ENCODE results near the gene GARNL3. TPM values are rescaled to one million over a fixed set of nuclear protein-coding genes. Genes with fewer than 3 reads are reported as not detected.

Gene GARNL3
- total RNA-seq, 1 donor from 2014 or later = 32.0 TPM

- Mint-ChIP-seq H3K27me3 (ENCODE audit: insufficient read depth, low read depth) (no peaks in the 10 kb centered on the region), H3K9me3 (no peaks in the 10 kb centered on the region), H3K4me1 (no peaks in the 10 kb centered on the region), H3K4me3 (no peak overlapping the region), H3K27ac (no peak overlapping the region), H3K36me3 (peaks cover 43% of the 10 kb centered on the region)
- no peak overlapping the region for H2AFZ ChIP-seq (replicated peaks)
- no peaks in the 10 kb centered on the region for H3F3A ChIP-seq (ENCODE audit: low read depth)
- TF ChIP-seq EZH2phosphoT487 (IDR thresholded peaks at IDR 0.05) = no peak
- TF ChIP-seq EZH2 (IDR thresholded peaks at IDR 0.05) = no peak
- TF ChIP-seq CTCF (IDR thresholded peaks at IDR 0.05) = no peak
- no peaks in the 10 kb centered on the region for H4K20me1 ChIP-seq (ENCODE audit: low read depth)
- no peak overlapping the region for H3K4me2 ChIP-seq
- H3K36me3 ChIP-seq = no peaks in the 10 kb centered on the region
- no peaks in the 10 kb centered on the region for H3K79me2 ChIP-seq (ENCODE audit: low read depth)
- H3K9ac ChIP-seq = no peak overlapping the region
- H3K27ac ChIP-seq = no peak overlapping the region
- no peak for DNase-seq (ENCODE audit: low spot score)
- no peak overlapping the region for H3K4me3 ChIP-seq
- no peaks in the 10 kb centered on the region for H3K4me1 ChIP-seq
- no peaks in the 10 kb centered on the region for H3K27me3 ChIP-seq
- no peaks in the 10 kb centered on the region for H3K9me3 ChIP-seq (ENCODE audit: low read depth)
Measured at GRCh38 chr9:127438394-127438793, 173.8 kb downstream of the GARNL3 start.

Other genes starting within 250 kb of the GARNL3 start
- gene ANGPTL2, start 142.1 kb upstream of the GARNL3 start, total RNA-seq (ENCODE audit: low replicate concordance) = 7.6 and 9.4 TPM in 2 replicates
- 9.4 and 22.8 TPM in 2 replicates for gene SLC2A8, start 132.4 kb downstream of the GARNL3 start, total RNA-seq (ENCODE audit: low replicate concordance)
- 6.7 and 7.3 TPM in 2 replicates for gene ZNF79, start 159.6 kb downstream of the GARNL3 start, total RNA-seq (ENCODE audit: low replicate concordance)
- 2,064 and 2,640 TPM in 2 replicates for gene RPL12, start 186.6 kb downstream of the GARNL3 start, total RNA-seq (ENCODE audit: low replicate concordance)
- 6.7 and 14.2 TPM in 2 replicates for gene LRSAM1, start 186.7 kb downstream of the GARNL3 start, total RNA-seq (ENCODE audit: low replicate concordance)